Ramos (cell line): ENCODE results near the gene TRIM22.

ENCODE experiments used
- in situ Hi-C: fragments of 300-500 bp; cut with MboI; formaldehyde crosslinking; loops from one replicate; pipeline ENCODE4 v1.14.3; 2022; ENCODE audit warnings: low sequenced_read_pairs; ENCODE audit not compliant: unreplicated experiment

Gene TRIM22

GRCh38 chr11:5737670-5738392, 48.2 kb downstream of the TRIM22 start:
- in situ Hi-C loops: no loop called here

DNA sequence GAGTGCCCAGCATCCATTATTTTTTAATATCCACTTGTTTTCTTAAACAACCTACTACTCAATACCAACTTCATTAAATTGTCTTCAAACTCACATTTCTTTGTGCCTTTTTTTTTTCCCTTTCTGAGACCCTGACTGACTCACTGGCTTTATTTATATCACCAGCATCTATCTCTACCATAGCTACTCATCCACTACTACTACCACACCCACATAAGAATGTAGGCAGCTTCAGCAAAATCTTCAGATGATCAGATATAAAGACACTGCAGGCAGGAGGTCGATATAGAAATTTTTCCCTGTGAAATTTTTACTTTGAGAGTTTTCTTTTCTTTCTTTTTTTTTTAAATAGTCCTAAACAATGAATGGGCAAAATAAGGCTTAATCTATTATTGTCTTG, 48.8 kb downstream of the TRIM22 start:
- in situ Hi-C loops: no loop called here

DNA sequence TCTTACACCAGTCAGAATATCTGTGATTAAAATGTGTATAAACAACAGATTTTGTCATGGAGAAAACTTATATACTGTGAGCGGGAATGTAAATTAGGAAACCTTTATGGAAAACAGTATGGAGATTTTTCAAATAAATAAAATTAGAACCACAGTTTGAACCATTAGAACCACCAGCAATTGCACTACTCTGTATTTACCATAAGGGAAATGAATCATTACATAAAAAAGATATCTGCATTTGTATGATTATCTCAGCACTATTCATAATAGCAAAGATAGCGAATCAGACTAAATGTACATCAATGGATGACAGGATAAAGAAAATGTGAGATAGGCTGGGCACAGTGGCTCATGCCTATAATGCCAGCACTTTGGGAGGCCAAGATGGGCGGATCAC, 57.0 kb downstream of the TRIM22 start:
- in situ Hi-C loops: no loop called here

GRCh38 chr11:5749836-5750235, 60.2 kb downstream of the TRIM22 start:
- in situ Hi-C loops: no loop called here

DNA sequence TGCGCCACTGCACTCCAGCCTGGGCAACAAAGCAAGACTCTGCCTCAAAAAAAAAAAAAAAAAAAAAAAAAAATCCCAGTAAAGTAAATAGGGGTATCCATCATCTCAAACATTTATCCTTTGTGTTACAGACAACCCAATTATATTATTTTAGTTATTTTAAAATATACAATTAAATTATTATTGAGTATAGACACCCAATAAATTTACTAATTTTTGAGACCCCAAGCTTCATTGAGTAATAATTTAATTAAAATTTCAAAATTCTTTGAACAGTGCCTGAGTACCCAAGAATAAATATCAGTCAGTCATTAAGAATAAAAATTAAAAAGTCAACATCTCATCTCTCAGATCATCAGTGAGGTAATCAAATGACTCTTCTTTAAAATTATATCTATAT, 64.4 kb downstream of the TRIM22 start, which contains the start of gene OR52N4:
TSS of gene OR52N4 (plus strand) at position 301 of the 400 bp plus-strand sequence. CDS start 498 bp downstream, outside the sequence.
- in situ Hi-C loops: no loop called here
